GM11168 (cell line): ENCODE measurements around the gene CBS.
"Not testable (repeated sequence)": the region's sequence is repeated elsewhere in the genome, so short reads cannot be mapped to it uniquely, and the experiment has no call there.

Experiments
- in situ Hi-C: fragments of 300-500 bp; cut with MboI; formaldehyde crosslinking; loops from one replicate; pipeline ENCODE4 v1.12.0; 2022; ENCODE audit warnings: low sequenced_read_pairs; ENCODE audit not compliant: unreplicated experiment

The CBS gene

GRCh38 chr21:43029785-43030184 lies 45.9 kb downstream of the CBS start:
- in situ Hi-C loops = no loop called here

- in situ Hi-C loops = no loop called here
These were observed 47.5 kb downstream of the CBS start for GRCh38 chr21:43027846-43028731.

DNA sequence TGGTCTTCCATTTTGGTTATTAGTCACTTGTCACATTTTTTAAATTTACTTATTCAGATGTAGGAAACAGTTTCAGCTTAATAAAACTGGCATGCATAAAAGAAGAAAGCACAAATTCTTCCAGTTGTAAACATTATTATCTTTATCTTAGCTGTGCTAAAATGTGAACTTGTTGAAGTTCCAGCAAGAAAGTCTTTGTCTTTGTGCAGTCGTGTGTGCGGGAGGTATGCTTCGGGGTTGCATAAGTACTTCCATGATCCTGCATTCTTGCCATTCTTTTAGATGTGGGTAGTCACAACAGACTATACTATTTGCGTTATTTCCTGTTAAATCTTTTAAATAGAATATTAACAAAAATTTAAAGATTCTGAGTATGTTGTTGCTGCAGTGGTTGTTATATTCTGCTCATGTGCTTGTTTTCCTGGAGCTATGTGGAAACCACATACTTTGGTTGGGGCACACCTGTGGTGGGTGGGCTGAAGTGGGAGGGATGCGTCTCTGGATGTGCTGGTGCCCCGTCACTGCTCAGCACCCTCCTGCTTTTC lies 49.9 kb downstream of the CBS start:
- in situ Hi-C loops = no loop called here

DNA sequence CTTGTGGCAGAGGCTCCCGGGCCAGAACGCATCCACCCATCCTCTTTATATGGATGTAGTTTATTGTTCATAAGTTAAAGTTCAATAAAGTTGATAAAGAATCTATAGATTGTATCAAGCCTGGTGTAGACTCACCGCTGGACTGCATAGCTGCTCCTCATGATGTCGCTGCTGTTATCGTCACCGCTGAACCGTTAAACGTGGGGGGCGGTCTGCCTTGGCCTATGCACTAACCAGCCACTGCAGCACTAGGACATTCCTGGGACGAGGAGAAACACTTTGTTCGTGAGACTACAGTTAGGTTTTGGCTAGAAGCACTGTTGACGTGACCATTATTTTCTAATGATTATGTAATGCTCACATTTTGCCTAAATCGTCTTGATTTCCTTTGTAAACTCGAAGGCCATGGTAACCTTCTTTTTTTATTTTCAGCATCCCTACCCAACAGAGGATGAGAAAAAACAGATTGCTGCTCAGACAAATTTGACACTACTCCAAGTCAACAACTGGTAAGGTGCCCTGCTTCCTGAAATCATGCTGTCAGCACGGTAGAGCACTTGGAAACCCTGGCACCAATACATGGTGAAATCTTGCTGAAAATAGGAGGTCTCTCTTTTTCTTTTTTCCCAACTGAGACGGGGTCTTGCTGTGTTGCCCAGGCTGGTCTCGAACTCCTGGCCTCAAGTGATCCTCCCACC lies 51.0 kb downstream of the CBS start:
- in situ Hi-C loops = no loop called here

DNA sequence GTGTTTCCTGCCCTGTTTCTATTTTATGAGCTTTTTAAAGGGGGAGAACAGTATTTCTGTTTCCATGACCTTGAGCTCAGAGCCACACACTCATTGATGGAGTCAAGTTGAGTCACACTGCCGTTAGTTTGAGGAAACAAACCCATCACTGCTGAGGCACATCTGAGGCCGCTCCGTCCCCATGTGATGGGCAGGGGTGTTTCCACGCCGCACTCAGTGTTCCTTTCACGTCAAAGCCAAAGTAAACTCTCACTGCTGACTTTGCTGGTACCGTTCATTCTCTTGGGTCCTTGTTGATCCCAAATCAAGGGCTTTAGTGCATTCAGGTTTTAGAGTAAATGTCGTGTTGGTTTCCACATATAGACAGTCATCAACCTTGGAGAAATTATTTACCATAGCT lies 52.5 kb downstream of the CBS start:
- in situ Hi-C loops = no loop called here

DNA sequence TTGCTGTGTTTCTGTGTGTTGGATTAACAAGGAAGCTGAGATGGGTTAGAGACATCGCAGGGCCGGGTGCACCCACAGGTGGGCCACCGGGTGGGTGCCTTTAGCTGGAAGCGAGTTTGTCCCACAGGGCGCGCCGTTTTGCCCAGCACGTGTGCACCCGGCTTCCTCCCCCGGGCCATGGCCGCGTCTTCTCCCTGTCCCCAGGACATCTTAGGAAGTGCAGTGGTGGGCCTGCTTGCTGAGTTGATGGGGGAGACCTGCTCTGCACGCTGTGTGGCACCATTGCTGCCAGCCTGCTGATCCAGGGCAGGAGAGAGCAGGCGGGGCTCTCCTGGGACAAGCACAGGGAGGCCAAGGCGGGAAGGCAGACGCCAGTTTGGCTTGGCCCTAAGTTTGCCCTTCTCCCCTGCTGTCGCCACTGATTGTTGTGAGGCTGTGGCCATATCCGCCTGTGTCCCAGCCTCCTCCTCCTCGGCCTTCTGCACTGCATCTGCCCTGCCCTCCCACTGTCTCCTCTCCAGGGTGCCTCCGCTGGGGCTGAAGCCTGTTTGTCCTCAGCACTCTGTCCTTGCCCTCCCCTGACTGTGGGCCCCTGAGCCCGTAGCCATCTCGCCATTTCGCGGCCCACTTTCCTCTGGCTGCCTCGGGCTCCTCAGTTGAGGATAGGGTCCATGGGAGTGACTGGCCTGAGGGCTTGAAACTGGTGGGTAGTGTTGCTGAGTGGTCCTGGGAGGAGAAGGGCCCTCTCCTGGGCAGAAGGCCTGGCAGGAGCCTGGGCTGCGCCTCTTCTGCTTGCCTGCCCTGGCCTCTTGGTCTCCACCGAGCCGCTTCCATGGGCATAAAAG lies 53.7 kb downstream of the CBS start:
- in situ Hi-C loops = no loop called here

DNA sequence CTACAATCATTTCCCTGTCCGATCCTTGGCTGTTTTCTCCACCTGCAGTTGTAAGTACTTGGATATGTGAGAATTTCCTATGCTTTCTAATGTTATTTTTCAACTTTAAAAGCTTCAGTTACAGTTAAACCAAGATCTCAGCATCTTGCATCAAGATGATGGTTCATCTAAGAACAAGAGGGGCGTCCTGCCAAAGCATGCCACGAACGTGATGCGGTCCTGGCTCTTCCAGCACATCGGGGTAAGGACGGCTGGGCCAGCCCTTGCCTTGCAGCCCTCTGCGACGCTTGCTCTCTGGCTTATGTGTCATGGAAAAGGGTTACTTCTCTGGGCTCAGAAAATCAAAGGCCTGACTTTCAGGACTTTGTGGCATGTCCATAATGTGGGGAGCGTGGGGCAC lies 54.4 kb downstream of the CBS start:
- in situ Hi-C loops = no loop called here

DNA sequence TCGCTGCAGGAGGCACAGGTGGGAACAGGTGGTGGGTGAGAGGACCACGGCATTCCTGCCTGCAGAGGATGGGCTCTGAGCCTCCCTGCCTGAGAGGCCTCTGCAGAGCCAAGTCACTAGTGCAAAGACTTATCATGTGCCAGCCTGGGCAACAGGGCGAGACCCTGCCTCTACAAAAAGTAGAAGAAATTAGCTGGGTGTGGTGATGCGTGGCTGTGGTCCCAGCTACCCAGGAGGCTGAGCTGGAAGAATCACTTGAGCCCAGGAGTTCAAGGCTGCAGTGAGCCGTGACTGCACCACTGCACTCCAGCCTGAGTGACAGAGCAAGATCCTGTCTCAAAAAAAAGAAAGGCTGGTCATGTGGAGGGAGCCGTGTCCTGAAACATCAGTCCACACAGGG lies 54.9 kb downstream of the CBS start:
- in situ Hi-C loops = no loop called here

DNA sequence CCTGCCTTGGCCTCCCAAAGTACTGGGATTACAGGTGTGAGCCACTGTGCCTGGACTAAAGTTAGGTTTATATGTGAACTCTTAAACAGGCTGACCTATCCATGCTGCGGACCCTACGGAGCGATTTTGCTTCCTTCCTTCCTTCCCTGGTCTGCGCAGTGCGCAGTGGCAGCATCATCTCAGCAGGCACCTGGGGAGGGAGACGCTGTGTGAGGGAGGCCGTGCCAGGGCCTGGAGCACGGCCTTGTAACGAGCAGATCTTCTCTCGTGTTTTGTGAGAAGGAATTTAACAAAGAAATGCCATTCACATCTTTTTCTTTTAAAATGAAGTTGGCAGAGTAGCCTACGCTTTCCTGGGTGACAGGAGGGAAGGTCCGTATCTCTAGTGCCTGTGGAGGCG lies 55.5 kb downstream of the CBS start:
- in situ Hi-C loops = no loop called here

DNA sequence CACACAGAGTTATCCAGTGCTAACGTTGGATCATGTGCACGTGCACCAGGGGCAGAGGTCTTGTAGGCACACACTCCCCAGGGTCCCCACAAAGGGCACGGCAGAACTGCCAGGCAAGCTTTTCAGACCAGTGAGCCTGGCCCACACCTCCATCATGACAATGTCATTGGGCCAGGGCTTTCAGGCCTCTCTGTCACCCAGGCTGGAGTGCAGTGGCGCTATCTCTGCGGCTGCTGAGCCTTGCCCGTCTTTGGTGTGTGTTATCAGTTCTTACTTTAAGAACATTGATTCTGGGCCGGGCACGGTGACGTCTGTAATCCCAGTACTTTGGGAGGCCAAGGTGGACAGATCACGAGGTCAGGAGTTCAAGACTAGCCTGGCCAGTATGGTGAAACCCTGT lies 57.1 kb downstream of the CBS start:
- in situ Hi-C loops = no loop called here

DNA sequence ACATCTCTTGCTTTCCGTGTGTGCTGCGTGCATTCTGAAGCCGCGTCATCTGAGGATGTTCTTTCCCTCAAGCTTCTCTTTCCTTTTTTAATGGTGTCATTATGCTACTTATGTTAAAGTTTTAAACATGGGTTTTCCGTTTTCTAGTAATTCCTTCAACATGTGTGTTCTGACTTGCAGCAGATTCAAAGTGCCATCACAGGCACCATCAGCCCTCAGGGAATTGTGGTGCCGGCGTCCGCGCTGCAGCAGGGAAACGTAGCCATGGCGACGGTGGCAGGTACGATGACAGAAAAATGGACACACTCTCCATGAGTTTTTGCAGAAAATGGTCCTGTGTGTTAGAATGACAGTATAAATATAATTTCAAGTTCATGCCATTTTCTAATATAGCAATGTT lies 58.9 kb downstream of the CBS start:
- in situ Hi-C loops = no loop called here

DNA sequence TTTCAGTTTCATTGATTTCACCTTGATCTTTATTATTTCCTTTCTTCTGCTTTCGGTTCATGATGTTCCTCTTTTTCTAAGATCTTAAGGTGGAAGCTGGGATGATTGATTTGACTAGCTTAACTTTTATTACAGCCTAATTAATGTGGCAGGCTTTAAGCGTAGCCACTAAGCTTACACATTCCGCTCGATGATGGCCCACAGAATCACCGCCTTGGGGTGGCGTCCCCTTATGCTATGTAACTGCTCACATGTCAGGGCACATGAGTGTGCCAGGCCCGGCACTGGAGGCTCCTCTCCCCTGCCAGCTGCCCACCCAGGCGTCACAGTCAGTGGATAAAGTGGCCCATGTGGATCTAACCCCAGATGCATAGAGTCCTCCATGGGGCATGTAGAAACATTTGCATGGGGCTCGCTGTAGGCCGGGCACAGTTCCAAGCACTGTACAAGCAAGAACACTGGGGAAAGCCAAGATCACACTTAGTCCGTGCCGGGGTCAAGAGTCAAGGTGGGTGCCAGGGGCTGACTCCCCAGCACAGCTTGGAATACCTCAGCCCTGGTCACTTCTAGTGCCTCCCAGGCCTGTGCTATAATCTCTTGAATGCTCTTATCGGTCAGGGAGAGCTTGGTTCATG lies 59.6 kb downstream of the CBS start:
- in situ Hi-C loops = no loop called here

- in situ Hi-C loops = no loop called here
These were observed 63.0 kb downstream of the CBS start for GRCh38 chr21:43012596-43012995.

GRCh38 chr21:43006874-43007208 lies 68.8 kb downstream of the CBS start:
- in situ Hi-C loops = no loop called here

- in situ Hi-C loops = not testable (repeated sequence)
These were observed 69.4 kb downstream of the CBS start for GRCh38 chr21:43006051-43006873.

DNA sequence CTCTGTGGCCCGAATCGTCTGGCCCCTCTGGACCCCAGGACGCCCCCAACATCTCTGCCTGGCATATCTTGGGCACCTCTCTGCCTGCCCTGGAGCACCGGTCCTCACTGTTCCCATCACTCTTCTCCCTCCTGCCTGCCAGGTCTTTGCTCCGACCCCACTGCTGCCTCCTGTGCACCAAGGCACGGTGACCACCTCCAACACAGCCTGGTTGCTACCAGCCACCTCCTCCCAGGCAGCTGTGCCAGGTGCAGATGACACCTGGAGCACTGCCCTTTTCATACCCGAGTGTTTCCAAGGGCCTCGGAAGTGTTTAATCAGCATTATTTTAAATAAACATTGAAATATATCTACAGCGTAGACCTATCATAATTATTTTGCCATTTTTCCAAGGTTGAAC lies 70.0 kb downstream of the CBS start:
- in situ Hi-C loops = no loop called here

GRCh38 chr21:43004926-43005325 lies 70.7 kb downstream of the CBS start:
- in situ Hi-C loops = no loop called here
